Measurements from ENCODE around the gene DEPP1.
A peak's percentile ranks its signal among the peaks of the same experiment; 100 is the strongest.

The DEPP1 gene

DNA sequence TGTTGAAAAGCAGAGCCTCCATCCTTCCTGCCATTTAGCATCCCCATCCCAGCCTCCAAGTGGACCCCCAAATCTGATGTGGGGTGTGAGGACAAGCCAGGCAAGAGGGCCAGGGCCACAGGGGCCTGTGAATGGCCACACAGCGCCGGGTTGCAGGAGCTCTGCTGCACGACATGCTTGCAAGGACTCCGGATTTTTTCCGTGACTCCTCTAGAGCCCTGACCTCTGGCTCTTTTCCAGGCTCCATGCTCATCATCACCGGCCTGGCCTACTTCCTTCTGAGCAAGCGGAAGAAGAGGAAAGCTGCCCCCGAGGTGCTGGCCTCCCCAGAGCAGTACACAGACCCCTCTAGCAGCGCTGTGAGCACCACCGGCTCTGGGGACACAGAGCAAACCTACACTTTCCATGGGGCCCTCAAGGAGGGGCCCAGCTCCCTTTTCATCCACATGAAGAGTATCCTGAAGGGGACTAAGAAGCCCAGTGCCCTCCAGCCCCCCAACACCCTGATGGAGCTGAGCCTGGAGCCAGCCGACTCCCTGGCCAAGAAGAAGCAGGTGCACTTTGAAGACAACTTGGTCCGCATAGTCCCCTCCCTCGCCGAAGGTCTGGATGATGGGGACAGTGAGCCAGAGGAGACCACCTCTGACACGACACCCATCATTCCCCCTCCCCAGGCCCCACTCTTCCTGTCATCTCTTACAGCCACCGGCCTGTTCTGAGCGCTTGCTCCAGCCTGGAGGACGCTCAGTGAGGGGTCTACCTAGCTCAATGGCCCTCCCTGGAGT lies 44.0 kb downstream of the DEPP1 start:
- no peak for DNase-seq (ENCODE audit: low read depth in 2 of 3, low spot score in 2 of 3)

DNA sequence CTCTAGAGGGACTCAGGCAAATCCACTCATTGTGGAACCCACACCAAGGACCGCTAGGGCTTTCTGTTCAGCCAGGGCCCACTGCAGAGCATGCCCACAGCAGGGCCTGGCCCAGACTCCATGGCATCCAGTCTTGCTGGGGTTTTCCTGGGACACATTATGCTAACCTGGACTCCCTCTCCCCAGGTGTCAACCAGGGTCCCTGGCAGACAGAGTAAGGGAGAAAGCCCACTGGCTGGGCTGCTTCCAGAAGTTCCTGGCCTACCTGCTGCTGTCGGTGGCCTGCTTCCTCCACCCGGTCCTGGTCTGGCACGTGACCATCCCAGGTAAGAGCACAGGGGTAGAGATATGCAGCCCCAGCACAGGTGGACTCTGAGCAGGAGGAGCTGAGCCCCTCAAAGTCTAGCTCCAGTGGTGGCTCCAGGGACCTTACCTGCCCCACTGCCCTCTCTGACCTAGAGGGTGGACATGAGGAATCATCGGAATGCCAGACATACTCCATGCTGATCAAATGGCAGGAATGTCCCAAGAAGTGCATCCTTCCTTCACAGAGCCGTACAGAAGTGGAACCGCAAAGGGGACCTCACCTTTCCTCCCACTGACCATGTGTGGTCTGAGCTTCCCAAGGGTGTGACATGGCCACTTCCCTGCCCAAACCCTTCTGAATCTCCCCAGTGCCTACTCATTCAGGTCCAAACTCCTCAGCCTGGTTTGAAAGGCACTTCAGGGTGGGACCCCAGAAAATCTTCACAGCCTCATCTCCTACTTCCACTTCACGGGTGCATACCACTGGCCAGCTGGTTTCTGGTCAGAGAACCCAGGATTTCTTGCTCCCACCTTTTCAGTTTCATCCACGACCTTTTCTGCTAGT lies 44.9 kb downstream of the DEPP1 start:
- DNase-seq (ENCODE audit: low read depth in 2 of 3, low spot score in 2 of 3) = no peak

DNA sequence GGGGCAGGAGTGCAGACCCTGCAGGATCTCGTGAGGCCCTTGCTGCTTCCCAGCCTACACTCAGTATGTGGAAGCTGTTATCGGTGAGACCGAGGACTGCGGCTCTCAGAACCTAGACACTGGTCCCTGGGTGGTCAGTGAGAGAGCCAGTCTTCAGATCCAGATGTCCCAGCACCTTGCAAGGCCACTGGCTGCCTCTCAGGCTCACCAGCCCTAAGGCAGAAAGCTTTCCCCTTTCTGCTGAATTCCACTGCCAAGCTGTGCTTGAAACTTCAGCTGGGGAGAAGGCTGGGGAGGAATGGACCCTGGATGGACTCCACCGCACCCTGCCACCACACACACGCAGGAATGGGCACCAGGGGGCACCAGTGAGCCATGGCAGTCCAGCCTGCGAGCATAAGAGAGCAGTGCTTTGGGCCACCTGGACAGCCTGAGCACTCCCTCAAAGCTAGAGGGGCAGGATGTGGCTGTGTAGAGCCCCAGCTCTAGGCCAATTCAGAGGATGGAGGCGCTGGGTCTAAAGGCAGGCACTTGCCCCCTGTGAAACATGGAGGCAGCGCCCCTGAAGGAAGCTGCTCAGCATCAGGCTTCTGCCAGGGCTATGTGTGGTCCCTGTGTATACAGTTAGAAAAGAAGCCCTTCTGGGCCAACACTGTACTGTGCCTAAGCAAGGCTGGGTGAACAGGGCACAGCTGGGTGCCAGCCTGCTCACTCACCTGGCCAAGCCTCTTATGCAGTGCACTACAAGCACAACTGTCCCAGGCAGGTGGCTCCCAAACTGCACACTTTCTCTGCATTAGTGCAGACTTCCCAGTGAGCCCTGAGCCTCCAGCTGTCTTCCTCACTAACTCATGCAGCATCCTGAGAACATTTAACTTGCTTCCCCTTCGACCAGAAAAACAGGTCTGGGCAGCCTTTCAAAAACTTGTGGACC lies 45.8 kb downstream of the DEPP1 start:
- DNase-seq (ENCODE audit: low read depth in 2 of 3, low spot score in 2 of 3) = peak; percentile 50 to 91 (median 76)

DNA sequence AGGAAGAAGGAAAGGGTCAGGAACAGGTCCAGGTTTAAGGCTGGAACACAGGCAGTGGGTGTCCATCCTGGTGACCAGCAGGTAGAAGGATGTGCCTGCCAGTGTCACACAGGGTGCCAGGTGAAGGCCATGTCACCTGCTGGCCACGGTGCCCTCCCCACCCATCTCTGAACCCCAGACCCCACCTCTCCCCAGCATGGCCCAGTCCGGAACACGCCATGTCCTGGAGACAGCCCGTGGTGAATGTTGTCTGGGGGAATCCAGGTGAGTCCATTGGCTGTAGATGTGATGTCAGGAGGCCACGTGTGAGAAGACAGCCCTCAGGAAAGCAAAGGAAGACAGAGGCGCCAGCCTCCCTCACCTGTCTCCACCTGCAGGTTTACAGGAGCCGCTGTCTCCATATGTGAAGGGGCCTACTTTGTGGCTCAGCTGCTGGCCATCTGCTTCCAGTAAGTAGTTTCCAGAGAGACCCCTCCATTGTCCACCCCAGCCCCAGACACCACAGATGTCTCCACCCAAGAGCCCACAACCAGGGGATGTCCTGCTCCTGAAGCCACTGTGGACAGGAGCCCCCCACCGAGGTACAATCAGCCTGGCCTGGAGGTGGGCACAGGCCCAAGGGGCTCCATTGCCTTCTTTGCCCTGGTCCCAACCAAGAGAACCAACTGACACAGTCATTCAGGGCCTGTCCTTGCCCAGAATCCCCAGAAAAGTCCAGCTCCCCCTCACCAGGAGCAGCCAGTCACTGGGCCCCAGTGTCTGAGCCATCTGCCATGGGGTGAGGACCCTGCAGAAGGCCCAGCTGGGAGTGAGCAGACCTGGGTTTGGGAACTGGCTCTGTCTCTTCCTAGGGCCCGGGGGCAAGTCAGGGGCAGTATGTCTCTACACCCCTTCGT lies 46.7 kb downstream of the DEPP1 start:
- DNase-seq (ENCODE audit: low read depth in 2 of 3, low spot score in 2 of 3) = no peak

DNA sequence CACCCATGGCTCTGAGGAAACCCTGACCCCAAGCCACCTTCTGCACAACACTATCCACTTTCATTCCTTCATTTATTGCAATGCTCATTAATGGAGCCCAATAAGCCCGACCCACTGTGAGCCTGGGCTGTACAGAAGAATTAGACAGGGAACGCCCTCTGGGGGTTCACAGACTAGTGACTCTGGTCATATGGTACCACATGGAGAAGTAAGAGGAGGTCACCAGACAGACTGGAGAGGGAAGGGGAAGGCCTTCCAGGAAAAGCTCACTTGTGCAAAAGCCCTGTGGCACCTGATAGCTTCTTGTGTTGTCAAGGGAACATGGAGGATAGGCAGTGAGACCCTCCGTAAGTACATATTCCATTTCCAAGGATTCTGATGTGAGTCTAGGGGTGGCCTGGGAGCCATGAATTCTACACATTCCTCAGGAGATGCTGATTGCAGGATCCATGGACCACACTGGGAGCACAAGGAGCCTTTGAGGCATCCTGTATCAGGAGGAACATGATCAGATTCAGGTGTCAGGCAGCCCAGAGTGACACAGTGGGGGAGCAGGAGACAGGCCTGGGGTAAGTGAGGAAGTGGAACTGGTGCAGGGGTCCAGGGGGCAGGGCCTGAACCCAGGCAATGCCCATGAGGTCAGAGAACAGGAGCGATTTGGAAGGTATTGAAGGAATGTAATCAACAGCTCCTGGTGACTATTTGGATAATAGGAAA lies 47.5 kb downstream of the DEPP1 start:
- DNase-seq (ENCODE audit: low read depth in 2 of 3, low spot score in 2 of 3) = no peak

DNA sequence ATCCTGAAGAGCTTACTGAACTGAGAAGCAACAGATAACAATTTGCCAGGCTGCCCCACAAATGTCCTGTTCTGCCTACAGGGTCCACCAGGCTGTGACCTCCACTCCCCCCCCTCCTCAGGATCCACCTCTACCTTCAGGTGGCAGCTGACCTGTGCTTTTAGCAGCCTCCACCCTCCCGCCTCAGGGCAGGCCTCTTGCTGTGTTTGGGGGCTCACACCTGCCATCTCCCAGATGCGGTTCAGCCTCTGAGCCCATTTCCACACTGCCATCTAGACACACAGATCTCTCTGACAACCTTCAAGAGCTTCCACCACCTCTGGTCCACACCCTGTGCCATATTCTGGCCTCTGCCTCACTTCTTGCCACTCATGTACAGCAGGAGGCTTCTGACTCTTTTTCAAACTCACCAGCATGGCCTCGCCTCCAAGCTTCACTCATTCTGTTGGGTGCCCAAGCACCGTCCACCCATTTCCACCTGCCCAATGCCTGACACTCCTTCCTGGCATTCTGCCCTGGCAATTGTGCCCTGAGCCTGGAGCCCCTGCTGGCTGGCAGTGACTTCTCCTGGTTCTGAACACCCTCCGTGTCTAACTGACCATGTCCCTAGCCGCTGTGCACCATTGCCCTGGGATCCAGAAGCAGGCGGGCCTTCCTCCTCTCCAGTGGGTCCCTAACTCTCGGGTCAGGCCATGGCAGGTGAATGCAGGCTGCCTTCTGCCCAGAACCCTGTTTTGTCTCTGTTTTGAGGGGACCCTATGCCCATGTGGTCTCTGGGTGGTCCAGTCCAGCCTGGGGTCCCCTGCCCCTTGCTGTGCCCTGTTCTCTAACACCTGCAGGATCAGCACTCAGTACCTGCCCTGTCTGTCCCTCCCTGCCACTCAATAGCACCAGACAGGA lies 49.0 kb downstream of the DEPP1 start:
- DNase-seq (ENCODE audit: low read depth in 2 of 3, low spot score in 2 of 3) = no peak

DNA sequence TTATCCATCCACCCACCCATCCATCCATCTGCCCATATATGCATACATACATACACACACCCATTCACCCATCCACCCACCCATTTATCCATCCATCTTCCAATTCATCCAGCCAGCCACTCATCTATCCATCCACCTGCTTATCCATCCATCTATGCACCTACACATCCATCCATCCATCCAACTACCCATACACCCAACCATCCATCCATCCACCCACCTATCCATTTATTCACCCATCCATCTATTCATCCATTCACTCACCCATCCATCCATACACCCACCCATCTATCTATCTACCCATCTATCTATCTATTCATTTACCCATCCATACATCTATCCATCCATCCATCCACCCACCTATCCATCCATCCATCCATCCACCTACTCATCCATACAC lies 50.1 kb downstream of the DEPP1 start:
- no peak for DNase-seq (ENCODE audit: low read depth in 2 of 3, low spot score in 2 of 3)

DNA sequence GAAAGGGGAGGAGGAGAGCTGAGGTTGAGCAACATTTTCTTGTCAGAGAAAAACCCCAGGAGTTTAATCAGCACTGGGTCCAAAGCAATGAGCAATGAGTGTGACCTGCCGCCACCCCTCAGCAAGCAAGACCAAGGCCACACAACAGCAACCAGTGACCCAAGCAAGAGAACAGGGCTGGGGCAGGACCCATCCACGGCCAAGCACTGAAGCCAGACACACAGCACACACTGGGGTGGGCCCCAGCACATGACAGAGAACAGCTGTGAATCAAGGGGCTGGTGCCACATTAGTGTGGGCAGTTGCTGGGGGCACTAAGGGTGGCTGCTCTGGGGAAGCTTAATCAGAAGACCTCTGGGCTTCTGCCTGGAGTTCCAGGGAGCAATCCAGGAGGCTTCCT lies 51.3 kb downstream of the DEPP1 start:
- DNase-seq (ENCODE audit: low read depth in 2 of 3, low spot score in 2 of 3) = no peak

DNA sequence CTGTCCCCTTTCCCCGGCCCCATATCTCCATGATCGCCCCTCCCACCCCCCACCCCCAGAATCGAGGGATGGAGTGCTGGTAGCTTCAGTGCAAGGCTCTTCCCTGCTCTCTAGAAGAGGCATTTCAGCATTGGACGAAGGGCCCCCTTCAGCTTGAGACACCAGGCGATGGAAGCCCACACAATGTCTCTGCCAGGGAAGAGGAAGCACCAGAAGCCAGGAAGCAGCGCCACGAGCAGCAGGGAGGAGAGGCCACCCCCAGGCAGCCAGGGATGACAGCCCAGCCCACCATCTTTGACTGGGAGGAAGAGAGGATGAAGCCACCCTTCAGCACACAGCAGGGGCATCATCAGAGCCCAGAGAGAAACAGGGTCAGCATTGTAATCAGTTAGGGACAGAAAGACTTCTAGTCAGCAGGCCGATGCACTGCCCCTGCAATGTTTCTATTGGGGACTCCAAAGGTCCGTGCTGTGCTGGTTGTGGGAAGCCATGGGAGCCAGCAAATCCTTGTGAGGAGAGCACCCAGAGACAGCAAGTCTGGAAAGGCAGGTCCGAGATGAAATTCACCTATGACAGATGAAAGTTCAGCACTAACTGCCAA lies 51.8 kb downstream of the DEPP1 start:
- no peak for DNase-seq (ENCODE audit: low read depth in 2 of 3, low spot score in 2 of 3)

Measured in activated CD8-positive, alpha-beta memory T cell treated with anti-CD3 and anti-CD28 coated beads for 48 hours (primary cell).